ENCODE data around the gene PCARE. TPM values are rescaled to one million over a fixed set of nuclear protein-coding genes. Genes with fewer than 3 reads are reported as not detected.
A peak's percentile ranks its signal among the peaks of the same experiment; 100 is the strongest.

The PCARE gene
- total RNA-seq, 4 donors from 2014 or later, result 0.03 to 1.3 (median 0.36) TPM; not detected in 1

DNA sequence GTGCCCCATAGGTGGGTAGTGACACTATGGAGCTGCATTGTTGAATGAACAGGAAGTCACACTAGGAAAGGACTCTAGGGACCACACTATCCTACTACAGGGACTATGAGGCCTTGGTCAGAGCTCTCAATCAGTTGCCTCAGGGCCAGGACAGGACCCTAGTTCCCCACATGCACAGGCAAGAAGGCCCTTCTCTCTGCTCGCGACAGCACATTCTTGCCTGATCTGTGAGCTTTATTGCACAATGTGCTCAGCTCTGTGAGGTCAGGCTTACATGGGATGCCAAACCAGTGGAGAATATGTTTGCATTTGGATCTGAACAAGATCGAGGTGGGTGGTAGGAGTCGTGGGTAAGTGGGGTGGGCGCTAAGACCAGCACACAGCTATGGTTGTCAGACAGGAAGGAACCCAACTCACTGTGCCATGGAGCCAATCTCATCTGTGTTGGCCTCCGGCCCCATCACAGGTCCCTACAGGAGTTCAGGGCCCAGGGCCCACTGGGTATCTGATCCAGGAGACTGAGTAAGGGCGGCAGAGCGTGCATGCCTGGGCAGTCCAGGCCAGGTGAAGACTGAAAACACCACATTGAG, 8.0 kb downstream of the PCARE start:
- intact Hi-C loops (cut with DNase I; ENCODE audit: low total_unique reads), result no loop called here

DNA sequence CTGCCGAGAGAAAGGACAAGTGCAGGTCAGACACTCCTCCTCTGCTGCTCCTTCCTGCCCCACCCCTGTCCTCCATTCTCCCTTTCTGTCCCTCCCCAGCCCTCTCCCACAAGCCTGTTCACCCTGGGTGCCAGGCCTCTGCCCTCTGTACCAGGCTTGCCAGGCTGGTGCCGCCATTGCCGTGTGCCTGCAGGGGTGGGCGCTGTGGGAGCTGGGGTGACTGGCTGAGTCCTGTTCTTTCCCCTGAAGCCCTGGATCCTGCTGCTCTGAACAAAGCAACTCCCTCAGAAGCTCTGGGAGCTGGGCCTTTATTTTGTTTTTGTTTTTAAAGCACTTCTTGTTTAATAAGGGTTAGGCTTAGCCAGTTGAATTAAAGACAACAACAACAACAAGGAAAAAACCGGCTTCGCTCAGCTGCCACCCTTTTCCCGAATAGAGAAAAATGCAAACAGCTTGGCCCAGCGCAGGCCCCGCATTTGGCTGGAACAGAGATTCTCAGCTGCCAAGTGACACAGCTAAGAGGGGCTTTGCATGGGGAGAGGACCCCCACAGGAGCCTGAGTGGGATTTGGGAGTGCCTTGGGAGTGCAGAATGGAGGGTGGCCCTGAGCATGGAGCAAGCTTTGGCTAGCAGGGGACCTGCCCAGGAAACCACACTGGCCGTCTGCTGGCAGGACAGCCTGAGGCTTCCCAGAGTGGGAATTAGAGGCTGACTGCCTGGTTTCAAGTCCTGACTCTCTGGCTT, 9.1 kb downstream of the PCARE start:
- H3K4me3 ChIP-seq, result no peak overlapping the region
- no peak for TF ChIP-seq POLR2A (IDR thresholded peaks at IDR 0.05)
- TF ChIP-seq, protein P1, sequence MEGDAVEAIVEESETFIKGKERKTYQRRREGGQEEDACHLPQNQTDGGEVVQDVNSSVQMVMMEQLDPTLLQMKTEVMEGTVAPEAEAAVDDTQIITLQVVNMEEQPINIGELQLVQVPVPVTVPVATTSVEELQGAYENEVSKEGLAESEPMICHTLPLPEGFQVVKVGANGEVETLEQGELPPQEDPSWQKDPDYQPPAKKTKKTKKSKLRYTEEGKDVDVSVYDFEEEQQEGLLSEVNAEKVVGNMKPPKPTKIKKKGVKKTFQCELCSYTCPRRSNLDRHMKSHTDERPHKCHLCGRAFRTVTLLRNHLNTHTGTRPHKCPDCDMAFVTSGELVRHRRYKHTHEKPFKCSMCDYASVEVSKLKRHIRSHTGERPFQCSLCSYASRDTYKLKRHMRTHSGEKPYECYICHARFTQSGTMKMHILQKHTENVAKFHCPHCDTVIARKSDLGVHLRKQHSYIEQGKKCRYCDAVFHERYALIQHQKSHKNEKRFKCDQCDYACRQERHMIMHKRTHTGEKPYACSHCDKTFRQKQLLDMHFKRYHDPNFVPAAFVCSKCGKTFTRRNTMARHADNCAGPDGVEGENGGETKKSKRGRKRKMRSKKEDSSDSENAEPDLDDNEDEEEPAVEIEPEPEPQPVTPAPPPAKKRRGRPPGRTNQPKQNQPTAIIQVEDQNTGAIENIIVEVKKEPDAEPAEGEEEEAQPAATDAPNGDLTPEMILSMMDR (IDR thresholded peaks at IDR 0.05 in 4 of 5, conservative IDR thresholded peaks at IDR 0.05 in 1 of 5), result no peak

More for the DNA sequence above, 8.0 kb downstream of the PCARE start:
- ATAC-seq, result peak in 1 of 2 donors; percentile 35
- TF ChIP-seq POLR2A (IDR thresholded peaks at IDR 0.05), result no peak
- TF ChIP-seq, protein P1 (IDR thresholded peaks at IDR 0.05 in 4 of 5, conservative IDR thresholded peaks at IDR 0.05 in 1 of 5), result no peak
- in situ Hi-C loops (cut with MboI; ENCODE audit: low sequenced_read_pairs in 4 of 4), result no loop called here
- no peaks in the 10 kb centered on the region for H3K36me3 ChIP-seq
- no peak overlapping the region for H3K27ac ChIP-seq
- H3K4me1 ChIP-seq, result peaks cover 24 to 27% of the 10 kb centered on the region in 2 donors
- no peak for DNase-seq
- no peaks in the 10 kb centered on the region for H3K9me3 ChIP-seq
- no peaks in the 10 kb centered on the region for H3K27me3 ChIP-seq
- no peak overlapping the region for H3K4me3 ChIP-seq

GRCh38 chr2:29064746-29065067, 9.6 kb downstream of the PCARE start:
- intact Hi-C loops (cut with DNase I; ENCODE audit: low total_unique reads), result no loop called here
- in situ Hi-C loops (cut with MboI; ENCODE audit: low sequenced_read_pairs in 4 of 4), result no loop called here
- ATAC-seq (no peak), DNase-seq (no peak)
- Histone ChIP-seq H3K9me3 (no peaks in the 10 kb centered on the region), H3K36me3 (no peaks in the 10 kb centered on the region), H3K27ac (peak overlapping the region in 1 of 4 donors; percentile 50), H3K4me1 (peaks cover 24 to 27% of the 10 kb centered on the region in 2 donors), H3K27me3 (no peaks in the 10 kb centered on the region), H3K4me3 (no peak overlapping the region)
- TF ChIP-seq POLR2A (IDR thresholded peaks at IDR 0.05), result no peak
- TF ChIP-seq, protein P1 (IDR thresholded peaks at IDR 0.05 in 4 of 5, conservative IDR thresholded peaks at IDR 0.05 in 1 of 5), result no peak

More for the DNA sequence above, 9.1 kb downstream of the PCARE start:
- in situ Hi-C loops (cut with MboI; ENCODE audit: low sequenced_read_pairs in 4 of 4) (no loop called here), intact Hi-C loops (cut with DNase I; ENCODE audit: low total_unique reads) (no loop called here)
- H3K36me3 ChIP-seq, result no peaks in the 10 kb centered on the region
- H3K4me1 ChIP-seq, result peaks cover 24 to 27% of the 10 kb centered on the region in 2 donors
- H3K9me3 ChIP-seq, result no peaks in the 10 kb centered on the region
- peak overlapping the region in 3 of 4 donors; percentile 27 to 50 (median 50) for H3K27ac ChIP-seq
- ATAC-seq (no peak), DNase-seq (no peak)
- no peaks in the 10 kb centered on the region for H3K27me3 ChIP-seq

GRCh38 chr2:29064346-29064715, 10.0 kb downstream of the PCARE start:
- no peak for TF ChIP-seq POLR2A (IDR thresholded peaks at IDR 0.05)
- Histone ChIP-seq H3K27me3 (no peaks in the 10 kb centered on the region), H3K36me3 (no peaks in the 10 kb centered on the region), H3K4me1 (peaks cover 24 to 27% of the 10 kb centered on the region in 2 donors), H3K9me3 (no peaks in the 10 kb centered on the region), H3K27ac (peak overlapping the region in 1 of 4 donors; percentile 40), H3K4me3 (no peak overlapping the region)
- in situ Hi-C loops (cut with MboI; ENCODE audit: low sequenced_read_pairs in 4 of 4), result no loop called here
- DNase-seq (no peak), ATAC-seq (no peak)
- intact Hi-C loops (cut with DNase I; ENCODE audit: low total_unique reads), result no loop called here

- H3K27me3 ChIP-seq, result no peaks in the 10 kb centered on the region
- TF ChIP-seq, protein P1 (IDR thresholded peaks at IDR 0.05 in 4 of 5, conservative IDR thresholded peaks at IDR 0.05 in 1 of 5), result no peak
- no peak for TF ChIP-seq POLR2A (IDR thresholded peaks at IDR 0.05)
- ATAC-seq, result peak; percentile 27 to 32
- peak overlapping the region in 1 of 4 donors; percentile 40 for H3K27ac ChIP-seq
- H3K9me3 ChIP-seq, result no peaks in the 10 kb centered on the region
- DNase-seq, result no peak
- H3K4me3 ChIP-seq, result peak overlapping the region in 1 of 4 donors; percentile 2
- in situ Hi-C loops (cut with MboI; ENCODE audit: low sequenced_read_pairs in 4 of 4) (no loop called here), intact Hi-C loops (cut with DNase I; ENCODE audit: low total_unique reads) (no loop called here)
- peaks cover 24 to 27% of the 10 kb centered on the region in 2 donors for H3K4me1 ChIP-seq
- H3K36me3 ChIP-seq, result no peaks in the 10 kb centered on the region
Observed at GRCh38 chr2:29063646-29064345, 10.5 kb downstream of the PCARE start.

All from gastrocnemius medialis (tissue), 4 donors.